GM18907 (cell line): ENCODE data around the gene CLOCK.

Experiments
- ATAC-seq: cut with Tn5 transposase; IDR thresholded peaks from one replicate; pipeline ENCODE4 v1.9.1; 2021; ENCODE audit warnings: mild to moderate bottlenecking, moderate library complexity; ENCODE audit not compliant: unreplicated experiment

The CLOCK gene

DNA sequence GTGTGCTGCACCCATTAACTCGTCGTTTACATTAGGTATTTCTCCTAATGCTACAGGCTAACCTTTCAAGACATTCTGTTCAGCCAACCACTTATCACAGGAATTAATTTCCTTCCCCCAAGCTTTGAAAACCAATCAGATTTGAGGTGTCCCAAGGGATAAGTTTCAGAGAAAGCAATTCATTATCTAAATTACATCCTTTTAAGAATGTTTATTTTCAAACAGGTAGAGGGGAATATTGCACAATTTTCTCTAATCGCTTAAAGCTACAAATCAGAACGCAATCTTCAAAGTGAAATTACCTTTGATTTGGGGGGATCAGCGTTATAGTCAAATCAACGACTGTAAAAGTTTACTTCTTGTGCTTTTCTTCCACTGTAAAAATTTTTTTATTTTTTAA is 1.6 kb downstream of the CLOCK start:
- no peak for ATAC-seq

- ATAC-seq: no peak
These were observed 2.9 kb downstream of the CLOCK start for GRCh38 chr4:55543858-55544257.

GRCh38 chr4:55540271-55540670 is 6.4 kb downstream of the CLOCK start:
- ATAC-seq: no peak

- ATAC-seq: no peak
These were observed 7.1 kb downstream of the CLOCK start for GRCh38 chr4:55539658-55540057.

- no peak for ATAC-seq
These were observed 8.2 kb downstream of the CLOCK start for GRCh38 chr4:55538531-55538930.

- ATAC-seq: no peak
These were observed 12.4 kb downstream of the CLOCK start for GRCh38 chr4:55534306-55534705.

DNA sequence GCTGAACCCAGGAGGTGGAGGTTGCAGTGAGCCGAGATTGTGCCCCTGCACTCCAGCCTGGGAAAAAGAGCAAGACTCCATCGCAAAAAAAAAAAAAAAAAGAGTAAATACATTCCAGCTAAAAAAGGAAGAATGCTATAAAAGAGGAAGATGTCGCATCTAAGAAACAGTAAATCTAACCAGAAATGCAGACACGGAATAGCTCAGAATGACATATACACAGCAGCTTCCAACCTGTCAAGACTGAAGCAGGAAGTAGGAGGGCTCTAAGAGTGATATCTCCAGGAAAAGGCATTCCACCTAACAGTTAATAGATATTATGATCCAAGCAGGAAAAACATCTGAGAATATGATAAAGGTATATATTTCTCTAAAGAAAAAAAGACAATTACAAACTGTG is 16.0 kb downstream of the CLOCK start:
- ATAC-seq: no peak

DNA sequence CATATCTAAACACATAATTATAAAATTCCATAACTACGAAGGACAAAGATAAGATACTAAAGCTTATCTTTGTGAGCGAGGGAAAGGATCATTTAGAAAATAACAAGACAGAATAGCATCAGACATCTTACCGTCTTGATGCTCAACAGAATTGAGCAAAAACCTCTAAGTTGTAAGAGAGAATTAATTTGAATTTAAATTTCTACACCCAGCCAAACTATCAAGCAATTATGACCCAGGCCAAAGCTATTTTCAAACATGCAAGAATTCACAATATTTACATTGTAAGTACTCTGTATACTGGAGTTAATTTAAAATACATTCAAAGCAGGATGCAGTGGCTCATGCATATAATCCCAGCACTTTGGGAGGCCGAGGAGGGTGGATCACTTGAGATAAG is 16.5 kb downstream of the CLOCK start:
- ATAC-seq: no peak

- ATAC-seq: no peak
These were observed 18.2 kb downstream of the CLOCK start for GRCh38 chr4:55528491-55528890.

DNA sequence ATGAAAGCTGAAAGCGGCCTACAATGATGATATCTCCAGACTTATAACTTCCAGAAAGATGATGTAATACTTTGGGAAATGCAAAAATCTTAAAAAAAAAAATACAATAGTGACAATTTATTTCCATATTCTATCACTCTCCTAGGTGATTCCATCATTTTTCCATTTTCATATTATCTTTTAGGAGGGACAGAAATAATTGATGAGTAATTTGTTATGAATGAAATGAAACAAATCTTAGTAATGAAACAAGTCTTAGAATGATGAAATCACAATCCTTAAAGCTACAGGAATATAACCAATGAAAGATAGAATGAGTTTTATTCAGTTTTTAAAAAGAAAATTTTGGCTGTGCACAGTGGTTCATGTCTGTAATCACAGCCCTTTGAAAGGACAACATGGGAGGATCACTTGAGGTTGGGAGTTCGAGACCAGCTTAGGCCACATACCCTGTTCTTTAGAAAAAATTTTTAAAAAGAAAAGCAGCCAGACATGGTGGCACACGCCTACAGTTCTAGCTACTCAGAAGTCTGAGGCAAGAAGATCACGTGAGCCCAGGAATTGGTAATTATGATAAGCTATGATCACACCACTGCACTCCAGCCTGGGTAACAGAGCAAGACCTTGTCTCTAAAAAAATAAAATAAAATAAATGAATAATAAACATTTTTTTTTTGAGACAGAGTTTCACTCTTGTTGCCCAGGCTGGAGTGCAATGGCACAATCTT is 21.7 kb downstream of the CLOCK start:
- no peak for ATAC-seq

- ATAC-seq: no peak
These were observed 28.3 kb downstream of the CLOCK start for GRCh38 chr4:55518442-55518841.

- peak; percentile 84 for ATAC-seq
These were observed 29.0 kb downstream of the CLOCK start for GRCh38 chr4:55517526-55518229.

DNA sequence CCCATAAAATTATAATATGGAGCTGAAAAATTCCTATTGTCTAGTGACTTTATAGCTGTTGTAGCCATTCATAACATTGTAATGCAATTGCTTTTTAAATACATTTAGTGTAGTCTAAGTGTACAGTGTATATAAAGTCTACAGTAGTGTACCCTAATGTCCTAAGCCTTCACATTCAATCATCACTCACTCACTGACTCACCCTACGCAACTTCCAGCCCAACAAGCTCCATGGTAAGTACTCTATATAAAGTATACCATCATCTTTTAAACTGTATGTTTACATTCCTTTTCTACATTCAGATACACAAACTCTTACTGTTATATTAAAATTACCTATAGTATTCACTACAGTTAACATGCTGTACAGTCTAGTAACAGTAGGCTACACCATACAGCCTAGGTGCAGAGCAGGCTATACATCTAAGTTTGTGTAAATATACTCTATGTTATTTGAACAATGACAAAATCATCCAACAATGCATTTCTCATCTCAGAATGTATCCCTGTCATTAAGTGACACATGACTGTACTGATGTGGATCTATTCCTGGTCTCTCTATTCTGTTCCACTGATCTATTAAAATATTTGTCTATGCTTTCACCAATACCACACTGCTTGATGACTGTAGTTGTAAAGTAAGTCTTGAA is 33.7 kb downstream of the CLOCK start:
- no peak for ATAC-seq

DNA sequence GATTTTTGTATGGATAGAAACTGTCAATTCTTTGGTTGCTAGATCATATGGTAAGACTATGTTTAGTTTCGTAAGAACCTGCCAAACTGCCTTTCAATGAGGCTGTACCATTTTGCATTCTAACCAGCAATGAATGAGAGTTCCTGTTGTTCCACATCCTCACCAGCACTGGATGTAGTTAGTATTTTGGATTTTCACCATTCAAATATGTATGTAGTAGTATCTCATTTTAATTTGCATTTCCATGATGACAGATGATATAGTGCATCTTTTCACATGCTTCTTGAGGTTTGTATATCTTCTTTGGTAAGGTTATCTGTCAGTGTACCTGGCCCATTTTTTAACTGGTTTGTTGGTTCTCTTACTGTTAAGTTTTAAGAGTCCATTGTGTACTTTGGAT is 34.6 kb downstream of the CLOCK start:
- no peak for ATAC-seq

DNA sequence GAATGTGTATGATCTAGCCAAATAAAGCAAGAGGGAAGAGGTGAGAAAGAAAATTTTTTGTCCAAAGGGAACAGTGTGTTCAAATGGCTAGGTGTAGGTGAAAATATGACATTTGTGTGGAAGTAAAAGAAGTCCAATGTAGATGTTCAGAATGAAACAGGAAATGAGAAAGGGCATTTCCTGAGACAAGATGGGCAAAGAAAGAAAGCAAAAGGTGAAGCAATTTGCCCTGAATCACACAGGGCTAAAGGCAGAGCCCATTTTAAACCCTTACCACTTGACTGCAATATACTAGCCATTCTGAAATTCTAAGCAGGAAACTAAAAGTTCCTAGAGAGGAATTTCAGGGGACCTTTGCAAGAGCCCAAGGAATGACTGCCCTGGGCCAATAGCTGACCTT is 36.0 kb downstream of the CLOCK start:
- peak; percentile 58 for ATAC-seq

GRCh38 chr4:55509266-55509665 is 37.4 kb downstream of the CLOCK start:
- no peak for ATAC-seq

DNA sequence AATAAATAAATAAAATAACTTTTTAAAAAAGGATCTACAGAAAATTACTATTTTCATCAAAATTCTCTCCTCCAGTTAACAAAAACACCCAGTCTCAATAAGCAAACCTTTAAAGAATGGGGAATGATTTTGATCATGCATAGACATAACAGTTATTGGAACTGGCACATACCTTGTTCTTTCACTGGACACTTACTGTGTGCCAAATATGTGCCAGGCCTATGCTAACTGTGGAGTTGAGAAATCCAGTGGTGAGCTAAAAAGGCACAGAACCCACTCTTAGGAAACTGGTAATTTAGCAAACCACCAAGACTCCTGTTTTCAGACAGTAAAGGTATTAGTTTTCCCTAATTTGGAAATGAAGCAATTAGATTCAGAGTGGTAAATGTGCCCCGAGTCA is 39.1 kb downstream of the CLOCK start:
- no peak for ATAC-seq

- no peak for ATAC-seq
These were observed 43.5 kb downstream of the CLOCK start for GRCh38 chr4:55503169-55503568.

DNA sequence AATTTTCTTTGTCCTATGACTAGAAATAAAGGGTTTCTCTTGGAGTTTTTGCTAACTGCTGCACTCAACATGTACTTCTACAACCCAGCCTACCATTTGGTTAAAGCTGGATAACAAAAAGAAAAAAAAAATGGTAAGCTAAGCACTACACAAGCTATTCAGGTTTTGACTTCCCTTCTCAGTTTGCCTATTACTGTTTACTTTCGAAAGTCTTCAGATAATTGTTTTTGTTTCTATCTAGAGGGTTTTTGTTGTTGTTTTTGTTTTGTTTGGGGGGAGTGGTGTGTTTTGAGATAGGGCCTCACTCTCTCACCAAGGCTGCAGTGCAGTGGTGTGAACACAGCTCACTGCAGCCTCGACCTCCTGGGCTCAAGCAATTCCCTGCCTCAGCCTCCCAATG is 46.6 kb downstream of the CLOCK start:
- ATAC-seq: no peak

DNA sequence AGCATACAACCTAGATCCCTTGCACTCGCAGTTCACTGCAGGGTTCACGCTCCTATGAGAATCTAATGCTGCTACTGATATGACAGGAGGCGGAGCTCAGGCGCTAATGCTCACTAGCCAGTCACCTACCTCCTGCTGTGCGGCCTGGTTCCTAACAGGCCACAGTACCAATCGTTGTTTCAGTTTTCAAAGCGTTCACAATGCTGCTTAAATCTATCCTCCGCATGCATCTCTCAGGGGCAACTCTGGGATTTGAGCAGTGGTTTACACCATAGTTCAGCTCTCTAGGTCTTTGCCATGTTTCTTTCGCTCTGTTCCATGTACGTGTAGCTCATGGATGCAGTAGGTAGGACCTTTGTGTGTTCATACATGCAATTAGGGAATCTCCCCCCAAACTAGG is 47.2 kb downstream of the CLOCK start:
- no peak for ATAC-seq

DNA sequence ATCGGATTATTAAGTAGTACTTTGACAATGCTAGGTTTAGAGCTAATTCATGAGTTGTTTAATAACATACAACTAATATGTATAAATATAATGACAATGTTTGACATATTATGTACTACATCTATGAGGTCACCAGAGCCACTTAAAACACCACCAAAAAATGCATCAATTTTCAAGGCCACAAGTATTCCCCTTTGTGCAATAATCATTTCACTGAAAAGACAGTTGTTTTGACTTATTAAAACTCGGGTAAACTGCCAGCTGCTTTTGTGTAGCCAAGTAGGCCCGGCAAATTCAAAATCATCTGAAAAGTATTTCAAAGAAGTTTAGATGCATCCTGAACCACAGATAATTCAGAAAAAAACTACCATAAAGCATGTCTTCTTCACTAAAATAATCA is 48.7 kb downstream of the CLOCK start:
- no peak for ATAC-seq

- no peak for ATAC-seq
These were observed 55.2 kb downstream of the CLOCK start for GRCh38 chr4:55491486-55491885.
